Immature natural killer cell (primary cell): ENCODE results near the gene XPR1. TPM values are rescaled to one million over a fixed set of nuclear protein-coding genes. Genes with fewer than 3 reads are reported as not detected.
"Not testable (repeated sequence)": the region's sequence is repeated elsewhere in the genome, so short reads cannot be mapped to it uniquely, and the experiment has no call there.

ENCODE experiments used
- DNase-seq, 3 donors: peaks; one replicate each; pipeline ENCODE4 v3.0.0; 2022; ENCODE audit warnings: mixed read lengths in 1 of 3
- H3K27ac Mint-ChIP-seq, 6 donors: one replicate each; pipeline ENCODE4 v1.8.0; 2020; ENCODE audit warnings: mixed read lengths in 6 of 6, mild to moderate bottlenecking in 5 of 6, inconsistent platforms in 4 of 6, moderate library complexity in 3 of 6
- H3K27me3 Mint-ChIP-seq, 3 donors: one replicate each; pipeline ENCODE4 v1.8.0; 2020 to 2021; ENCODE audit warnings: low read depth in 3 of 3, mild to moderate bottlenecking in 3 of 3, mixed read lengths in 3 of 3, moderate library complexity in 3 of 3, inconsistent platforms in 1 of 3
- H3K36me3 Mint-ChIP-seq, 3 donors: one replicate each; pipeline ENCODE4 v1.8.0; 2020; ENCODE audit warnings: mixed read lengths in 3 of 3, inconsistent platforms in 2 of 3, mild to moderate bottlenecking in 2 of 3
- H3K4me1 Mint-ChIP-seq, 2 donors: one replicate each; pipeline ENCODE4 v1.8.0; 2020; ENCODE audit warnings: inconsistent platforms in 2 of 2, mild to moderate bottlenecking in 2 of 2, mixed read lengths in 2 of 2, moderate library complexity in 1 of 2
- H3K4me3 Mint-ChIP-seq, 5 donors: one replicate each; pipeline ENCODE4 v1.8.0; 2020; ENCODE audit warnings: mild to moderate bottlenecking in 5 of 5, mixed read lengths in 5 of 5, inconsistent platforms in 3 of 5, moderate library complexity in 3 of 5
- H3K9me3 Mint-ChIP-seq, 6 donors: one replicate each; pipeline ENCODE4 v1.8.0; 2020; ENCODE audit warnings: mild to moderate bottlenecking in 6 of 6, mixed read lengths in 6 of 6, inconsistent platforms in 4 of 6, moderate library complexity in 3 of 6
- polyA plus RNA-seq, 3 donors: library from polyadenylated mRNA; unstranded; fragments of 300-500 nt; fragmentation: Illumina TruSeq; gene quantifications; one replicate each; pipeline ENCODE4 v1.2.3, GENCODE V29; 2021

The XPR1 gene
- polyA plus RNA-seq, 3 donors from 2014 or later = 4.3 to 7.1 (median 6.8) TPM

DNA sequence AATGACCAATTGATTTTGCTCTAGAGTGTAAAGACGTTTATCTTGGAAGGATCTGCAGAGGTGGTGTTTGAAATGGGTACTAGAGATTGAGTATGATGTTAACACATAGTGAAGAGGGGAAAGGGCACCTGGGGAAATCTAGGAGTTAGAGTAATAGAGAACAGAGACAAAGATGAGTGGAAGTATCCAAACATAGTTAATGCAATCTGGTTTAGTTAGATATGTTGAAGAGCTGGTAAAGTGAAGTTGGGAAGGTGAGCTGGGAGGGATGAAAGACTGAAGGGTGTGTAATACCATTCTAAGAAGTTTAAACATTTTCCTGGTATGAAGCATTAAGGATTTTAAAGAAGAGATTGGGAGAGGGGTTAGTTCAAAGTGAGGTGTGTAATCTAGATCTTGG is 11.0 kb downstream of the XPR1 start:
- Mint-ChIP-seq H3K36me3 (no peaks in the 10 kb centered on the region), H3K9me3 (no peaks in the 10 kb centered on the region), H3K4me1 (peaks cover 0 to 4% of the 10 kb centered on the region in 2 donors), H3K4me3 (no peak overlapping the region), H3K27me3 (no peaks in the 10 kb centered on the region), H3K27ac (peak overlapping the region in 1 of 6 donors; percentile 4)
- no peak for DNase-seq

DNA sequence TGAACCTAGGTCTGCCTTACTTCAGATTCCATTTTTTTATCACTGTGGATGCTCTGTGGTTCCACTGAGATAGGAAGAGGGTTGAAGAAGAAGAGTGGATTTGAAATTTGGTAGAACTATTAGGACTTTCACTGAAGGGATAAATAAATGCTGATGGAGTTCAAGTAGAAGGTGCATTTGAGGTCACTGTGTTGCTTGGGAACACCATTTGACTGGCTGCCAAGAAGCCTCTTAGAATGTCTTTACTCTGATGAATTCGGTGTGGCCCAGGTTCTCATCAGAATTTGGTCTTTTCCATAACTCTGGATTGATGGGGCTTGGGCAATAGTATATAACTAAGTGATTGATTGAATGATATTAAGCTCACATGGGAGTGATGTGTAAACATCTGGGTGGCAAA is 11.9 kb downstream of the XPR1 start:
- H3K27me3 Mint-ChIP-seq = no peaks in the 10 kb centered on the region
- H3K4me1 Mint-ChIP-seq = peaks cover 0 to 4% of the 10 kb centered on the region in 2 donors
- H3K36me3 Mint-ChIP-seq = no peaks in the 10 kb centered on the region
- no peak overlapping the region for H3K4me3 Mint-ChIP-seq
- H3K9me3 Mint-ChIP-seq = no peaks in the 10 kb centered on the region
- no peak overlapping the region for H3K27ac Mint-ChIP-seq
- DNase-seq = no peak

DNA sequence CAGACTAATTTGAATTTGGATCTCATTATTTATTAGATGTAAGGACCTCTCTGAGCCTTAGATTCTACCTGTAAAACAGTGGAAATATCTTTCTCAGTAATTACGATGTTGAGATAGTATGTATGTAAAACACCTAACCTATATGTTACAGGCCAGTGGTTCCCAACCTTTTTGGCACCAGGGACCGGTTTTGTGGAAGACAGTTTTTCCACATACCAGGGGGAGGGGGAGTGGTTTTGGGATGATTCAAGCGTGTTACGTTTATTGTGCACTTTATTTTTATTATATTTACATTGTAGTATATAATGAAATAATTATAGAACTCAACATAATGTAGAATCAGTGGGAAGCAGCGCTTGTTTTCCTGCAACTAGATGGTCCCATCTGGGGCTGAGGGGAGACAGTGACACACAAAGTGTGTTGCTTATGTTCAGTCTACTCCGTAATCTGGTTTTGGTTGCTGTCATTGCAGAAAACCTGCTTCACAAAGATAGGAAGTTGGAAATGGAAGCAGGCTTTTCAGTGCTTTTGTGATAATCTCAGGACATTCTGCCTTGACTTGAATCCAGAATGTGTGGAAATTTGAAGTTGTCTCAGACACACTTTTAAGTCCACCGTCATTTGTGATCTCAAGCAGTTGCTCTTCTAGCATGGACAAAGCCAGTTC is 12.8 kb downstream of the XPR1 start:
- Mint-ChIP-seq H3K4me1 (peaks cover 4 to 9% of the 10 kb centered on the region in 2 donors), H3K27ac (no peak overlapping the region), H3K36me3 (no peaks in the 10 kb centered on the region), H3K9me3 (no peaks in the 10 kb centered on the region), H3K27me3 (no peaks in the 10 kb centered on the region), H3K4me3 (no peak overlapping the region)
- no peak for DNase-seq

DNA sequence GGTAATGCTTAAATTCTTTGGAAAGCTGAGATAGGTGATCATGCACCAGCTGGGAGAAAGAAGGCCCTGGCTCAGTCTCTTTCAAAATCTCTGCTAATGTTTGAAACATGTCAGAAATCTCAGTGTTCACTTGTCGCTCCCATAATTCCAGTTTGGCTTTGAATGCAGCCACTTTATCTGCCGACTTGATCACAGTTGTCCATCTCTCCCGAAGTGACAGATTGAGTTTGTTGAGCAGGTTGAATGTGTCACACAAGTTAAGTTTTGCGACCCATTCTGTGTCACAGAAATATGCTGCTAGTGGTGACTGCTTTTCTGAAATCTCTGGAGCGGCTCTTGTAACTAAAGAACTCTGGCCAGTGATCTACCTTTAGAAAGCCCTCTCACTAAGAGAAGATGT is 13.4 kb downstream of the XPR1 start:
- not testable (repeated sequence) for H3K27me3 Mint-ChIP-seq, DNase-seq, H3K36me3 Mint-ChIP-seq, H3K4me3 Mint-ChIP-seq, H3K27ac Mint-ChIP-seq, H3K9me3 Mint-ChIP-seq
- peaks cover 10 to 11% of the 10 kb centered on the region in 2 donors for H3K4me1 Mint-ChIP-seq

DNA sequence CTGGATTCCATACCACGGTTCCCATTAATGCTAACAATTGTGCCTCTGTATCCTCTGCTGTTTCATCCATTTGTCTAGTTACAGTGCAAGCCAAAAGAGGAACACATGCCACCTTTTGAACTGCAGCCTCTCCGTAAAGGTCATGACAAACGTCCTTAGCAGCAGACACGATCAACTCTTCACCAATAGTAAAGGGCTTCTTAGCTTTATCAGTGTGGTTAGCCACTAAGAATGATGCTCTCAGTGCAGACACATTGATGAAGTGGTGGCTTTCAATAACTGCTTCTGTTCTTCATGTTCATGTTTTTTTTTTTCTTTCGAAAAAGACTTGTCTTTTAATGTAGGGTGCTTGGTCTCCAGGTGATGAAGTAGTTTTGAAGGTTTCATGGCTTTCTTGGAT is 14.3 kb downstream of the XPR1 start:
- H3K4me1 Mint-ChIP-seq = peaks cover 14 to 15% of the 10 kb centered on the region in 2 donors
- H3K27ac Mint-ChIP-seq = no peak overlapping the region
- H3K36me3 Mint-ChIP-seq = no peaks in the 10 kb centered on the region
- no peak overlapping the region for H3K4me3 Mint-ChIP-seq
- no peaks in the 10 kb centered on the region for H3K9me3 Mint-ChIP-seq
- DNase-seq = no peak
- no peaks in the 10 kb centered on the region for H3K27me3 Mint-ChIP-seq

DNA sequence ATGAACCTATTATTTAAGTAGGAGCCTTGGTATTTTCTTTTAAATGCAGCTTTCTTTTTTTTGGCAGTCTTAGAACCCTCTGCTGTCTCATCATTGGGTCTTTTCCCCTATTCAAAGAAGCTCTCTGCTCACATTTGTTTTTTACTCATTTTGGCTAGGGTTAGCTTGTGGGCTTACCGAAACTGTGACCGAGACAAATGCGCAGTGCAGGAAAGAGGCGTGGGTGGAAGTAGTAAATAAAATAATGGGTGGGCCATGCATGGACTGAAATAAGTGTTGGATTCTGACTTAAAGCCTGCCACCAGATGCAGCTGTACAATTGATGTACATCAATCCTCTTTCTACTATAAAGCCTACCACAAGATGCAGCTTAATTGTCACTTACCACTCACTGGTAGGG is 14.7 kb downstream of the XPR1 start:
- H3K27ac Mint-ChIP-seq = no peak overlapping the region
- DNase-seq = no peak
- H3K27me3 Mint-ChIP-seq = no peaks in the 10 kb centered on the region
- H3K9me3 Mint-ChIP-seq = no peaks in the 10 kb centered on the region
- H3K4me3 Mint-ChIP-seq = no peak overlapping the region
- H3K36me3 Mint-ChIP-seq = no peaks in the 10 kb centered on the region
- peaks cover 14 to 15% of the 10 kb centered on the region in 2 donors for H3K4me1 Mint-ChIP-seq

DNA sequence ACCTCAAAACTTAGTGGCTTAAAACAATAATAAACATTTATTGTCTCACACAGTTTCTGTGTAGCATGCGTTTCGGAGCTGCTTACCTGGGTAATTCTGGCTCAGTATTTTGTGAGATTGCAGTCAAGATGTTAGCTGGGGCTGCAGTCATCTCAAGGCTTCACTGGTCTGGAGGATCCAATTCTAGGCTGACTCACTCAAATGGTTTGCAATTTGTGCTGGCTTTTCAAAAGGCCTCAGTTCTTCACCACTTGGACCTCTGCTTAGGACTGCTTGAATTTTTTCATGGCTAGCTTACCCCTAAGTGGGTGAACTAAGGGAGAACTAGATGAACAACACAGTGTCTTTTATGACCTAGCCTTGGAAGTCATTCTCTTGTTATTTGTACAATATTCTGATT is 21.0 kb downstream of the XPR1 start:
- no peak overlapping the region for H3K27ac Mint-ChIP-seq
- peaks cover 18 to 34% of the 10 kb centered on the region in 2 donors for H3K4me1 Mint-ChIP-seq
- no peak overlapping the region for H3K4me3 Mint-ChIP-seq
- H3K9me3 Mint-ChIP-seq = peaks cover 6 to 12% (median 9%) of the 10 kb centered on the region in 6 donors
- peaks cover 0 to 8% (median 7%) of the 10 kb centered on the region in 3 donors for H3K36me3 Mint-ChIP-seq
- H3K27me3 Mint-ChIP-seq = no peaks in the 10 kb centered on the region
- DNase-seq = no peak

DNA sequence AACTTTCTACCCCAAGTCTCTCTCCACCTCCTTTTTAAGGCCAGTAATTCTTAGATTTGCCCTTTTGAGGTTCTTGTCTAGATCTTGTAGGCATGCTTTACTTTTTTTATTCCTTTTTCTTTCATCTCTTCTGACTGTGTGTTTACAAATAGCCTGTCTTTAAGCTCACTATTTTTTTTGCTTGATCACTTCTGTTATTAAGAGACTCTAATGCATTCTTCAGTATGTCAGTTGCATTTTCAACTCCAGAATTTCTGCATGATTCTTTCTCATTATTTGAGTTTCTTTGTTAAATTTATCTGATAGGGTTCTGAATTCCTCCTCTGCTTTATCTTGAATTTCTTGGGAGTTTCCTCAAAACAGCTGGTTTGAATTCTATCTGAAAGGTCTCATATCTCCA is 30.9 kb downstream of the XPR1 start:
- Mint-ChIP-seq H3K36me3 (peaks cover 50 to 76% (median 56%) of the 10 kb centered on the region in 3 donors), H3K27me3 (peaks cover 1 to 2% (median 2%) of the 10 kb centered on the region in 3 donors), H3K4me1 (peaks cover 18 to 38% of the 10 kb centered on the region in 2 donors), H3K4me3 (no peak overlapping the region), H3K27ac (no peak overlapping the region), H3K9me3 (peaks cover 25 to 75% (median 50%) of the 10 kb centered on the region in 6 donors)
- DNase-seq = no peak

DNA sequence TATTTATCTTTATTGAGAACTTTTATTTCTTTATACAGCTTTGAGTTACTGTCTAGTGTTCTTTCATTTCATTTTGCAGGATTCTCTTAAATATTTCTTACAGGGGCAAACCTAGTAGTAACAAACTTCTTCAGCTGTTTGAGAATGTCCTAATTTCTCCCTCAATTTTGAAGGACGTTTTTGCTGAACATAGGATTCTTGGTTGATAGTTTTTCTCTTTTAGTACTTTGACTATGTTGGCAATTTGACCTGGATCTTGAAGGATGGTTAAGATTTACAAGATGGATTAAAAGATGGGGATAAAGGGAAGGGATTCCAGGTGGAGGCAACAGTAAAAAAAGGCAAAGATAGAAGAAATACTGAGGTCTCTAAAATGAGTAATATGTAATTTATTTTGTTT is 38.9 kb downstream of the XPR1 start:
- Mint-ChIP-seq H3K27me3 (peaks cover 0 to 2% (median 0%) of the 10 kb centered on the region in 3 donors), H3K4me3 (no peak overlapping the region), H3K27ac (no peak overlapping the region), H3K4me1 (peaks cover 31 to 67% of the 10 kb centered on the region in 2 donors), H3K9me3 (peaks cover 11 to 39% (median 18%) of the 10 kb centered on the region in 6 donors), H3K36me3 (peaks cover 30 to 39% (median 31%) of the 10 kb centered on the region in 3 donors)
- DNase-seq = no peak

DNA sequence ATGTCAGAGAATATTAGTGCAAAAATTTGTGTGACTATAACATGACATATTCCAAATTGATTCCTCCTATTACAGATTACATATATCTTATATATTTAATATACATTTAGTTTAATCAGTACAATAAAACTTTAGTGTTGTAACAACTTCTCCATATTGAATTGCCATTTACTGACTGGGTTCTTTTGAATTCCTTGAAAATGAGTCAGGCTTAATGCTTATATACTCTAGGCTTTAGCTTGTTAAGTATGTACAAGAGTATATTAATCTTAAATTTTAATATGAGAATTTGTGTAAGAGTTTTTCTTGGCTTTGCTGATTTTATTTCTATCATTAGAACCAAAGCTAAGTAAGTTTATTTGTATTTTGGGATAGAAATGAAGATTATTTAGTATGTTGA is 40.3 kb downstream of the XPR1 start:
- Mint-ChIP-seq H3K36me3 (peaks cover 25 to 31% (median 28%) of the 10 kb centered on the region in 3 donors), H3K4me3 (no peak overlapping the region), H3K27ac (no peak overlapping the region), H3K4me1 (peaks cover 40 to 80% of the 10 kb centered on the region in 2 donors), H3K9me3 (peaks cover 8 to 32% (median 16%) of the 10 kb centered on the region in 6 donors), H3K27me3 (peaks cover 0 to 2% (median 0%) of the 10 kb centered on the region in 3 donors)
- no peak for DNase-seq

DNA sequence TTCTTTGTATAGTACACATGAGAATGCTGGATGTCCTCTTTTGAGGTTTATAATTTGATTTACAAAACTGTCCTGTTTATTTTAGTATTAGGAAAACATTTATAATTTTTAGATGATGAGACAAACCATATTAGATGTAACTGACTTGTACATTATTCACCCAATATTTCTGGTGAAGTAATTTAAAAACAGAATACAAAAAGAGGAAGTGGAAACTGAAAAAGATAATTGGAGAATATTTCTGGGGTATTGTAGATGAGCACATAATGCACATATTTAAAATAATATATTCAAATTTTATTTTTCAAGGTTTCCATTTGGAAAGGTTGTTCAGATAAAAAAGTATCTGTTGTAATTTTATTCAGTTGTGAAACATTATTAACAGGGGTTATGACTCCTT is 40.7 kb downstream of the XPR1 start:
- Mint-ChIP-seq H3K27me3 (peaks cover 0 to 2% (median 0%) of the 10 kb centered on the region in 3 donors), H3K4me3 (no peak overlapping the region), H3K4me1 (peaks cover 40 to 80% of the 10 kb centered on the region in 2 donors), H3K36me3 (peaks cover 22 to 28% (median 24%) of the 10 kb centered on the region in 3 donors), H3K9me3 (peaks cover 8 to 28% (median 14%) of the 10 kb centered on the region in 6 donors), H3K27ac (no peak overlapping the region)
- DNase-seq = no peak

DNA sequence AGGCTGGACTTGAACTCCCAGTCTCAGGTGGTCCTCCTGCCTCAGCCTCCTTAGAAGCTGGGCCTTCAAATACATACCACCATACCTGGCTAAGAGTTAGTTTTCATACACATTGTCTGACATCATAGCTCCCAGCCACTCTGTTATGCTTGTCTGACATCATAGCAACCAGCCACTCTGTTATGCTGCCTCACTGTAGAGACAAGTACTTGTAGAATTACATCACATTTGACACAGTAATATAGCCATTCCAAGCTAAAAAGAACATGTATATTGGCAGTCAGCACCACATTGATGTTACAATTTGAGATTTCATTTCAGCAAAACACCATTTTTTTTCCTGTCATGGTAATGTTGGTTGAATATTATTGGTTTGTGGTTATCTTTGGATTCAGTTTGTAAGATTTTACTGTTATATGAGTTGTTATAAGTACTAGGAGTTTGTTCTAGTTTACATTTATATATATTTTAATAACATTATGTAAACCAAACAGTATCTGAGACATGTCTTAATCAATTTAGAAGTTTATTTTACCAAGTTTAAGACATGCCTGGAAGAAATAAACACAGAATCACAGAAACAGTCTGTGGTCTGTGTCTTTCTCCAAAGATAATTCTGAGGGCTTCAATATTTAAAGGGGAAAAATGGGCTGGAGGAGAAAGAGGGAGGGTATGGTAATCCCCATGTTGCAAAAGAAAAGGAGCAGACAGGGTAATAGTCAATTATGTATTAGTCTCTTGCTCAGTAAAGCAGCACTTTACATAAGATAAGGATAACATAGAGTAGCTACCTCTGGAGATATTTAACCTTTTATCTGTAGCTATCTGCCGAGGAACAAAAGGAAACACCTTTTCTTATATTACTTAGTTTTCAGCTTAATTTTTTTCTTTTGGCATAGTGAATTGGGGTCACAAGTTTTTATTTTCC is 43.0 kb downstream of the XPR1 start:
- peaks cover 0 to 2% (median 0%) of the 10 kb centered on the region in 3 donors for H3K27me3 Mint-ChIP-seq
- H3K4me3 Mint-ChIP-seq = no peak overlapping the region
- no peak for DNase-seq

DNA sequence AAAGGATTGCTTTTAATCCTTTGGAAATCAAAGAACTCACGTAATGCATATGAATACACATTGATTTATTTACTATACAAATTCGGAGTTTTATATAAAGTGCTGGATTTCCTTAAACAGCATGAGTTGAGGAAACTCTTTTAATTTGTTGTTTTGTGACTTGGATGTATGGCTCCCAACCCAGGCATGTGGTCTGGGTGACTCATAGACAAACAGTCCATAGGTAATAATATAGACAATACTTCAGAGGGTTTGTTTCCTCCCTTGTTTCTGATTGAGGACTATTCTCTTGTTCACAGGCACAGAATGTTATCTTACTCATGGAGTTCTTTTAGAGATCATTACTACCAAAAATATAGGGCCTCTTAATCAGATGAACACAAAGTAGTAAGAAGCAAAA is 43.8 kb downstream of the XPR1 start:
- H3K27me3 Mint-ChIP-seq = peaks cover 0 to 4% (median 0%) of the 10 kb centered on the region in 3 donors
- H3K9me3 Mint-ChIP-seq = peaks cover 4 to 21% (median 15%) of the 10 kb centered on the region in 6 donors
- peaks cover 31 to 66% of the 10 kb centered on the region in 2 donors for H3K4me1 Mint-ChIP-seq
- no peak overlapping the region for H3K27ac Mint-ChIP-seq
- DNase-seq = no peak
- H3K36me3 Mint-ChIP-seq = peaks cover 14 to 16% (median 15%) of the 10 kb centered on the region in 3 donors
- no peak overlapping the region for H3K4me3 Mint-ChIP-seq

More for the DNA sequence above, 43.0 kb downstream of the XPR1 start:
- H3K36me3 Mint-ChIP-seq = peaks cover 19 to 22% (median 19%) of the 10 kb centered on the region in 3 donors
- peaks cover 34 to 71% of the 10 kb centered on the region in 2 donors for H3K4me1 Mint-ChIP-seq
- H3K27ac Mint-ChIP-seq = peak overlapping the region in 3 of 6 donors; percentile 2 to 64 (median 52)
- peaks cover 6 to 22% (median 19%) of the 10 kb centered on the region in 6 donors for H3K9me3 Mint-ChIP-seq
